ENCODE results near the gene APBB2.

DNA sequence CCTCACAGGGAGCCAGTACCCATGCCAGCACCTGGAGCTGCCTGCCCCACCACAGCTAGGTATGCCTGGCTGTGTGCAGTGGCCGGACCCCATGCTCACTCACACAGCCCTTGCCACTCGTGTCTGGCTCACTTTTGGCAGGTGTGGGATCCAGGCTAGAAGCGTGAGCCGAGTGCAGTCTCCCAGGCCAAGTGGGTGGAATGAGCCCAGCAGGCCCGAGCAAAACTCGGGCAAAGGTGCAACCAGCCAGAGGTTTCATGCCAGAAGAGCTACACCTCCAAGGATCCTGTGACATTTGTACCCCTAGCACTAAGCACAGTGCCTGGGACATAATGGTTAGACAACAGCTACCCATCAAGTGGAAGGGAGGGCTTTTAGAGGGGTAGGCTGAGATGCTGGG lies 246.8 kb downstream of the APBB2 start:
- no peak for TF ChIP-seq ZNF281 (CRISPR knock-in tag; IDR thresholded peaks at IDR 0.05)
- no peak for TF ChIP-seq TCF7 (CRISPR knock-in tag; IDR thresholded peaks at IDR 0.05; ENCODE audit: low read depth)
- no peak for TF ChIP-seq TEAD1 (CRISPR knock-in tag; IDR thresholded peaks at IDR 0.05)
- TF ChIP-seq JUN (CRISPR knock-in tag; IDR thresholded peaks at IDR 0.05), result no peak
